Germinal center (tissue), 1 donor: Measurements from ENCODE around the gene ARID3A.

Experiments used
- DNase-seq: peaks from one replicate; pipeline ENCODE4 v3.0.0; 2012; ENCODE audit warnings: mixed read lengths, low spot score

ARID3A gene

DNA sequence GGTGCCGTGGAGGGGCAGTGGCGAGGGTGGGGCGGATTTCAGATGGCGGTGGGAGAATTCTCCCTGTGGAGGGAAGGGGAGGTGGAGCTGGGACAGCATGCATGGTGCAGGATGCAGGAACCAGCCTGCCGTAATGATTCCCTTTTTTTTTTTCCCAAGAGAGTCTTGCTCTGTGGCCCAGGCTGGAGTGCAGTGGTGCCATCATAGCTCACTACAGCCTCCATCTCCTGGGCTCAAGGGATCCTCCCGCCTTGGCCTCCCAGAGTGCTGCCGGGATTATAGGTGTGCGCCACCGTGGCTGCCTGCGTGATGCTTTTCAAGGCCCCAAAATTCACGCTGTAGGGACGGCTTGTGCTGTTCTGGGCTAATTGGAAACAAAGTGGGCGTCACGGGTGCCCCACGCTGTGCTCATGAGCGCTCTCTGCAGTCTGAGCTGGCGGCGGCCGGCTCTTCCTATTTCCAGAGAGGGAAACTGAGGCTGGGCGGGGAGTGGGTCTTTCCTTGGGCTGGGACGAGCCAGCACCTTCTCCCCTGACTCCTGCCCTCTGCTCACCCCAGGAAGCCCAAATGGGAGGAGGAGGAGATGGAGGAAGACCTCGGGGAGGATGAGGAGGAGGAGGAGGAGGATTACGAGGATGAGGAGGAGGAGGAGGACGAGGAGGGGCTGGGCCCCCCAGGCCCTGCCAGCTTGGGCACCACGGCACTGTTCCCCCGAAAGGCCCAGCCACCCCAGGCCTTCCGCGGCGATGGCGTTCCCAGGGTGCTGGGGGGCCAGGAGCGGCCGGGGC is 6.2 kb downstream of the ARID3A start:
- no peak for DNase-seq

DNA sequence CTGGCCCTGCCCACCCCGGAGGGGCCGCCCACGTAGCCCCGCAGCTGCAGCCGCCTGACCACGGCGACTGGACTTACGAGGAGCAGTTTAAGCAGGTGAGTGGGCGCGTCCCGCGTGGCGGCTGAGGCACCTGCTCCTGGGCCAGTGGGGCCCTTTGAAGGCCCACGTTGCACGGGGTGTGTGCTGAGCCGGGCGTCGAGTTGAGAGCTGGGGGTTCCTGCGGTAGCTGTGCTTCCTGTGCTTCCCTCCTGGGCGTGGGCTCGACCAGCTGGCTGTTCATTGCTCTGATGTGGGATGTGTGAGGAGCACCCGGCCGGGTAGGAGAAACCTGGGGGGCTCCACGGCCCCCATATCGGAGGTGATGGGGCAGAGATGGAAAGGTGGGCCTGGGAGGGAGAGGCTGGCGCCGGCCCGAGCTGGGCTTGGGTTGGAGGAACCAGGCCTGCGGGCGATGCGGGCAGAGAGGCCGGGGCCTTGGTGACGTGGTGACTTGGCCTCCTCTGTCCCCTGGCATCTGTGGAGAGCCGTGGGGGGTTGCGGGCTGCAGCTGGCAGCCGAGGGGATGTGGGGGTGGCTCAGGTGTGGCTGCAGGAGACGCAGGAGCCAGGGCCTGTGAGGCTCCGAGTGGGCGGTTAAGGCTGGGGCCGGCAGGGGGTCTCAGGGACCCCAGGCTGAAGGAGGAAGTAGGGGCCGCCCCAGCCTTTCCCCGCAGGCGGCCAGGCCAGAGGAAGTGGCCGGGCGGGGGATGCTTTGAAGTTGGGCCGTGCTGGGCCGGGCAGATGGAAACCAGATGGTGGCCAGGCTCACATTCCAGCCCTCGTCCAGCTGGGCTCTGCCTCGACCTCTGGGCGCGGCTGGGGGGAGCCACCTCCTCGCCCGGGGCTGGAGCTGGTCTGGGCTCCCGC is 7.1 kb downstream of the ARID3A start:
- no peak for DNase-seq

DNA sequence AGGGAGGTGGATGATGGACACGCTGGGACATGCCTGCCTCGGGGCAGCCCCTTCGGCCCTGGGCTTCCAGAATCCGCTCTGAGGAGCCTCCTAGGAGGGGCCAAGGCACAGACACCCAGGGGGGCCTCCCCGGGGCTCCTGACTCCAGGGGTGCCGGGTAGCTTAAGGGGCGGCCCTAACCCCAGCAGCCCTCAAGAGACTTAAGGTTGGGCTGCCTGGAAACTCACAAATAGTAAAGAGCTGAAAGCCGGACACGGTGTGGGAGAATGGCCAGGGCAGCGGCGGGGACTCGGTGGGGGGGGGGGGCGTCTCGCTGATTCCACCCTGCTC is 7.7 kb downstream of the ARID3A start:
- no peak for DNase-seq

GRCh38 chr19:934197-934840 is 8.5 kb downstream of the ARID3A start:
- no peak for DNase-seq

GRCh38 chr19:934865-935479 is 9.1 kb downstream of the ARID3A start:
- no peak for DNase-seq

- no peak for DNase-seq
These were observed 10.3 kb downstream of the ARID3A start for GRCh38 chr19:936175-936546.

GRCh38 chr19:937259-937694 is 11.4 kb downstream of the ARID3A start:
- no peak for DNase-seq

DNA sequence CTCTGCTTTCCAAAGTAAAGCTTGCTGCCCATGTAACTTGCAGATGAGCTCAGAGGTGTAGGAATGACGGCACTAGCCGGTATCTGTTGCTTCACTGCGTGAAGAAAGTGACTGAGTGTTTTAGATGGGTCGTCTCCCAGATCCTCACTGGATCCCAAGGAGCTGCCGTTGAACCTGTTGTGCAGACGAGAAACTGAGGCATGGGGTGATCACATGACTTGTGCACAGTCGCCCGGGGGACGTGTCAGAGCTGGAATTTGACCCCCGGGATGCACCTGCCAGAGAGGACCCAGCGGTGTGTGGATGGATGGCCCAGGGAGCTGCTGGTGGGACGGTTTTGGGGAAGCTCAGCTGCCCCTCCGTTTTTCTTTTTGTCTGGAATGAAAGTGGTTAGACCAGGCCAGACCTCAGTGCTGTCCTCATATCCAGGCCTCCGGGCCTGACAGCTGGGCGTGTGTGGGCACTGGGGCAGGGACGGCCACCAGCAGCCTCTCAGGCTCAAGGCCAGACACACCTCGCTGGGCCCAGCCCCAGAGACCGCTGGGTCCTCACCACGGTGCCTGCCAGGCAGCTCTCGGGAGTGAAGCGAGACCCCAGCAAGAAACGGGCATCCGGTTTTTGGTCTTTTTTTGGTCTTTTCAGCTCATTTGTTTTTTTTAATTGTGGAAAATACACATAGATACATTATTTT is 12.5 kb downstream of the ARID3A start:
- no peak for DNase-seq

DNA sequence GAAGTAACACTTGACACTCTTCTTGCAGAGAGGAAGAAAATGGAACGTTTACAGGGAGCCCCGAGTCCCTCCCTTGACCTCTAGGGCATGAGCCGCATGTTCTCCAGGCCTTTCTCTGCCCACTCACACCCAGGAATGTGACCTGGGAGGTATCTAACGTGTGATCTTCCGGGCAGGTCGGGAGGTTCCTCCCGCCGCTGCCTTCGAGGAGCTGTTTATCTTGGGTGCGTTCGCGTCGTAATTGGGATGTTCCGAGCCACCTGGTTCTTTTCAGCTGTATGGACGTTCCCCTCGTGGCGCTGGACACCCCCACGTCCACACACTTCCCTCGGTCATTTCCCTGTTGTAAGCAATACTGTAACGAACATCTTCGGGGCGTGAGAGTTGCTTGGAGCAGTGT is 13.6 kb downstream of the ARID3A start:
- no peak for DNase-seq

GRCh38 chr19:939922-940321 is 14.1 kb downstream of the ARID3A start:
- no peak for DNase-seq

- no peak for DNase-seq
These were observed 14.9 kb downstream of the ARID3A start for GRCh38 chr19:940591-941291.

GRCh38 chr19:941292-942132 is 15.7 kb downstream of the ARID3A start:
- no peak for DNase-seq

DNA sequence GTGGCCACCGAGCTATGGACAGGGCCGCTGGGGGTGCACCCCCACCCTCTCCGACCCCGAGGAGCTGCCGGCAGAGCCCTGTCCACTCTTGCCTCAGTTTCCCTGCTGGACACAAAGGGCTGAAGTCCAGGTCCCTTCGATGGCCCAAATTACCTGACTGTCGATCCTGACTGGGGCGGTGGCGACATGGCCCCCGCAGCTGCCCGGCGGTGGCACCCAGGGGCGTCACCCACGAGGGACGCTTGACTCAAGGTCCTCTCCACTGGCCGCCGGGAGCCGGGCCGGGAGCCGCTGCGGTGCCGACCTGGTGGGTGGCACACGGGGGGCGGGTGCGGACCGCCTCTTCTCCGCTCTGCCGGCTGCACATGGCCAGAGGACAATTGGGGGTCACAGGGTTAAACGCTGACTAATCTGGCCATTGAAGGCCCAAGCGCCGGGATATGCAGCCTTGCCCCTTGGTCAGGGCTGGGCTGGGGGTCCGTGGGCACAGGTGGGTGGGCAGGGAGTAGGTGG is 16.4 kb downstream of the ARID3A start:
- DNase-seq: no peak

DNA sequence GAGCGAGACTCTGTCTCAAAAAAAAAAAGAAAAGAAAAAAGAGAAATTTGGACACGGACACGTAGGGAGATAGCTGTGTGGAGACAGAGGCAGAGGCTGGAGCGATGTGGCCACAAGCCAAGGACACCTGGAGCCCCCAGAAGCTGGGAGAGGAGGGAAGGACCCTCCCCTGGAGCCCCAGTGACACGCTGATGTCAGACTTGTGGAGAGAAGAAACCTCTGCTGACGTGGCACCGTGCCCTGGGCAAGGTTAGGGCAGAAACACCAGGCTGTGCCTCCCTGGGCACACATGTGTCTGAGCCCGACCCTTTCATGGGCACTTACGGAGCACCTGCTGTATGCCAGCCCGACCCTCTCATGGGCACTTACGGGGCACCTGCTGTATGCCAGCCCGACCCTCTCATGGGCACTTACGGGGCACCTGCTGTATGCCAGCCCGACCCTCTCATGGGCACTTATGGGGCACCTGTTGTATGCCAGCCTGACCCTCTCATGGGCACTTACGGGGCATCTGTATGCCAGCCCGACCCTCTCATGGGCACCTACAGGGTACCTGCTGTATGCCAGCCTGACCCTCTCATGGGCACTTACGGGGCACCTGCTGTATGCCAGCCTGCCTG is 17.8 kb downstream of the ARID3A start:
- DNase-seq: no peak

DNA sequence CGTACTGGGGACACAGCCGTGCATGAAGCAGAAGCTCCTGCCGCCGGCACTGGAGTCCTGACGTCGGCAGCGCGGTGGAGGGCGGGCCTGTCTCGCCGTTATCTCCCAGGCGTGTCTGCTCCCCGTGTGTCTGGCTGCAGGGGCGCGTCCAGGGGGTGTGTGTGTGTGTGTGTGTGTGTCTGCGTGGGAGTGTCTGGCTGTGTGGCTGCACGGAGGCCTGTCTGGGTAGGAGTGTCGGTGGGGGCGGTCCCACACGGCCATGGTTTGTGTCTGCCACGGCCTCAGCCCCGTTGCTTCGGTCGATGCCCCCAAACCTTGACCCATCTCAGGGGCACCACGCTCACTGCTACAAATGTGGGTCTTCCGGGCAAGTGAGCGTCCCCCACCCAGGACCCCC is 18.3 kb downstream of the ARID3A start:
- no peak for DNase-seq

GRCh38 chr19:944663-945241 is 18.9 kb downstream of the ARID3A start:
- no peak for DNase-seq

DNA sequence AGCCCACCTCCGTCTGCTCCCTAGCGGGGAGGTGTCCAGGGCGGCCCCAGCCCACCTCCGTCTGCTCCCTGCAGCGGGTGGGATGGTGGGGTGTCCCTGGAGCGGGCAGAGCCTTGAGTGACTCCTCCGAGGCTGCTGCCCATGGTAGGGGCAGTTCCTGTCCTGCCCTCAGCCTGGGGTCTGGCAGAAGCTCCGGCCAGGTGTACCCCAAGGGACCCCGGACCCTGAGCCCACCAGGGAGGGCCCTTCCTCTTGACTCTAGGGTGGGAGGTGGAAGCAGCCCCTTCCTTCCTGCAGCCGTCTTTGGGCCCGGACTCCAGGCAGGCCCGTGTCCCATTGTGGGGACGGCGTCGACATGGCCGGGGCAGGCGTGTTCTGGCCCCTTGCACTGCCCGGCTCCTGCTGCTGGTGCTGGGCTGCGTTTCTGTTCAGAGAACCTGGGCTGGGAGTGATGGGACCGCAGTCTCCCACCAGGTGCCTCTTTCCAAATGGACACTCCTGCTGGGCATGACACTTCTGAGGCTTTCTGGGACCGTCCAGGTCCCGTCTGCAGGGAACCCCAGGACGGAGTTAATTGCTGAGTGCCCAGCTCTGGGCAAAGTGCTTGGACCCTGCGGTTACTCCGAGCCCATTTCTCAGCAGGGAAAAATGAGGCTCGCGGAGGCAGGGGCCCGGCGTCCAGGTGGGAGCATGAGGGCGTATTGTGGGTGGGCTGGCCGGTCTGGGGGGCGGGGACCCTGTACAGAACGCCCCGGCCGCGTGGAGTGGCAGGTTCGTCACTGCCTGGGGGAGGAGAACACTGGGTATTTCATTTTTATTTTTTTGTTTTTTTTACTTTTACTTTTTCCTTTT is 19.8 kb downstream of the ARID3A start:
- no peak for DNase-seq

DNA sequence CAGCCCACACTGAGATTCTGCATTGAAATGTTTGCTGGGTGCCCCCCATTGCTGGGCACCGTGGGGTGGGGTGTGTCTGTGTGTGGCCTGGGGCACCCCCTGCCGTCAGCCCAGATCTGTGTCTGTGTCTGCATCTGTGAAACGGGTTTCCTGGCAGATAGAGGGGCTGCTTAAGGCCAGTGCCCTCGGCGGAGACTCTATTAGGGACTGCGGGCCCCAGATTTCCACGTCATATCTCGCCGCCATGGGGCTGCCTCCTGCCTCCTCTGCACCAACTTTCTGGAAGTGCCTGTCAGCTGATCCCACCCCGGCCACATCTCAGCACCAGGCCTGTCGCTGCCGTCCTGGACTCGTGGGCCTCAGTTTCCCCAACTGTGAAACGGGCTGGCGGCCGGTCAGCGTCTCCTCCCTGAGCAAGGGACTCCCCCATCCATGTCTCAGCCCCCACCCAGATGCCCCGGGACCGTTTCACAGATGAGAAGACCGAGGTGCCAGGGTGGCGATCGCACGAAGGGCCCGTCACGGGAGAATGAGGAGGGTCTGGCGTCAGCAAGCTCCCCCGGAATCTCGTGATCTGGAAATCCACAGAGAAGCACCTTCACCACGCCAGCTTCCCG is 21.4 kb downstream of the ARID3A start:
- DNase-seq: peak; percentile 39
